Ectodermal cell (in vitro differentiated cells): ENCODE results near the gene GNPDA2.

Source experiments
- H3K27ac ChIP-seq: 2 replicates; pipeline ENCODE4 v1.7.0; 2013; ENCODE audit warnings: mild to moderate bottlenecking, low read depth, low read length; ENCODE audit not compliant: insufficient read depth, poor library complexity, severe bottlenecking
- H3K27me3 ChIP-seq: 2 replicates; pipeline ENCODE4 v1.7.0; 2013; ENCODE audit warnings: mild to moderate bottlenecking, low read length; ENCODE audit not compliant: insufficient read depth, control insufficient read depth, poor library complexity, severe bottlenecking
- H3K36me3 ChIP-seq: one replicate; pipeline ENCODE4 v1.7.0; 2013; ENCODE audit warnings: low read length; ENCODE audit not compliant: control insufficient read depth, insufficient read depth
- H3K4me1 ChIP-seq: one replicate; pipeline ENCODE4 v1.7.0; 2013; ENCODE audit warnings: low read length; ENCODE audit not compliant: control insufficient read depth, insufficient read depth
- H3K4me3 ChIP-seq: 2 replicates; pipeline ENCODE4 v1.7.0; 2013; ENCODE audit warnings: low read depth, low read length, control low read depth; ENCODE audit not compliant: insufficient read depth
- H3K9me3 ChIP-seq: 2 replicates; pipeline ENCODE4 v1.7.0; 2013; ENCODE audit warnings: mild to moderate bottlenecking, low read length, moderate library complexity; ENCODE audit not compliant: control insufficient read depth
- WGBS, 2 experiments: methylation state at CpG; one replicate each; pipeline ENCODE4 v1.1.7; 2013; ENCODE audit warnings: missing lambda C conversion rate in 2 of 2; 5-methylcytosine and 5-hydroxymethylcytosine counted together

GNPDA2 gene

GRCh38 chr4:44700427-44700826, 25.9 kb downstream of the GNPDA2 start:
- WGBS, 2 experiments = 94 to 95% methylated on average over 1 of the region's 1 CpG
- peaks cover 19% of the 10 kb centered on the region for H3K36me3 ChIP-seq
- no peaks in the 10 kb centered on the region for H3K27me3 ChIP-seq
- no peaks in the 10 kb centered on the region for H3K9me3 ChIP-seq
- H3K27ac ChIP-seq = no peak overlapping the region
- H3K4me3 ChIP-seq = no peak overlapping the region
- no peaks in the 10 kb centered on the region for H3K4me1 ChIP-seq

- Histone ChIP-seq H3K27me3 (no peaks in the 10 kb centered on the region), H3K4me1 (peaks cover 4% of the 10 kb centered on the region), H3K9me3 (no peaks in the 10 kb centered on the region), H3K36me3 (peaks cover 10% of the 10 kb centered on the region), H3K27ac (no peak overlapping the region), H3K4me3 (no peak overlapping the region)
- 77 to 100% methylated on average over 1 of the region's 1 CpG for WGBS, 2 experiments
These were observed 41.7 kb downstream of the GNPDA2 start for GRCh38 chr4:44684648-44685047.

- Histone ChIP-seq H3K27me3 (no peaks in the 10 kb centered on the region), H3K27ac (peak overlapping the region; percentile 88), H3K4me1 (peaks cover 15% of the 10 kb centered on the region), H3K36me3 (no peaks in the 10 kb centered on the region), H3K4me3 (peak overlapping the region; percentile 87), H3K9me3 (no peaks in the 10 kb centered on the region)
- 7% methylated on average over 3 of the region's 3 CpGs; no CpG with 5 or more reads in 1 of the 2 experiments for WGBS, 2 experiments
These were observed 47.3 kb downstream of the GNPDA2 start for GRCh38 chr4:44679060-44679459.

- no peaks in the 10 kb centered on the region for H3K36me3 ChIP-seq
- peak within 1 kb of the TSS; percentile 88 for H3K27ac ChIP-seq
- 0 to 1% methylated on average over 55 to 57 of the region's 57 CpGs for WGBS, 2 experiments
- H3K9me3 ChIP-seq = no peaks in the 10 kb centered on the region
- peaks cover 15% of the 10 kb centered on the region for H3K4me1 ChIP-seq
- H3K27me3 ChIP-seq = no peaks in the 10 kb centered on the region
- H3K4me3 ChIP-seq = peak within 1 kb of the TSS; percentile 87
These were observed 48.0 kb downstream of the GNPDA2 start, which contains the start of gene GUF1 for GRCh38 chr4:44678094-44679041. Gene GUF1 (plus strand): TSS chr4:44678420. CDS start chr4:44678623, 203 bp downstream.

- WGBS, 2 experiments = 73 to 77% methylated on average over 5 of the region's 5 CpGs
- peaks cover 12% of the 10 kb centered on the region for H3K4me1 ChIP-seq
- H3K4me3 ChIP-seq = no peak overlapping the region
These were observed 51.0 kb downstream of the GNPDA2 start for GRCh38 chr4:44675366-44675765.

GRCh38 chr4:44674471-44674870, 51.9 kb downstream of the GNPDA2 start:
- Histone ChIP-seq H3K4me3 (no peak overlapping the region), H3K36me3 (no peaks in the 10 kb centered on the region), H3K27ac (no peak overlapping the region), H3K4me1 (peaks cover 9% of the 10 kb centered on the region), H3K27me3 (no peaks in the 10 kb centered on the region), H3K9me3 (no peaks in the 10 kb centered on the region)
- no CpG with 5 or more reads among the region's 1 CpG for WGBS, 2 experiments

More at GRCh38 chr4:44675366-44675765, 51.0 kb downstream of the GNPDA2 start:
- Histone ChIP-seq H3K36me3 (no peaks in the 10 kb centered on the region), H3K27ac (no peak overlapping the region), H3K9me3 (no peaks in the 10 kb centered on the region), H3K27me3 (no peaks in the 10 kb centered on the region)

- Histone ChIP-seq H3K4me3 (no peak overlapping the region), H3K9me3 (no peaks in the 10 kb centered on the region), H3K27ac (no peak overlapping the region), H3K27me3 (no peaks in the 10 kb centered on the region), H3K4me1 (no peaks in the 10 kb centered on the region), H3K36me3 (no peaks in the 10 kb centered on the region)
- 94 to 95% methylated on average over 3 of the region's 3 CpGs for whole genome bisulfite sequencing, 2 experiments
These were observed 54.7 kb downstream of the GNPDA2 start for GRCh38 chr4:44671636-44672035.

- WGBS, 2 experiments = 82 to 83% methylated on average over 4 of the region's 4 CpGs
These were observed 55.7 kb downstream of the GNPDA2 start for GRCh38 chr4:44670506-44671199.

GRCh38 chr4:44668526-44668925, 57.8 kb downstream of the GNPDA2 start:
- 38 to 49% methylated on average over 2 of the region's 2 CpGs for WGBS, 2 experiments
- H3K4me1 ChIP-seq = no peaks in the 10 kb centered on the region

More at GRCh38 chr4:44670506-44671199, 55.7 kb downstream of the GNPDA2 start:
- Histone ChIP-seq H3K9me3 (no peaks in the 10 kb centered on the region), H3K4me1 (no peaks in the 10 kb centered on the region), H3K4me3 (no peak overlapping the region), H3K27me3 (no peaks in the 10 kb centered on the region), H3K36me3 (no peaks in the 10 kb centered on the region), H3K27ac (no peak overlapping the region)

More at GRCh38 chr4:44668526-44668925, 57.8 kb downstream of the GNPDA2 start:
- Histone ChIP-seq H3K27ac (no peak overlapping the region), H3K36me3 (no peaks in the 10 kb centered on the region), H3K4me3 (no peak overlapping the region), H3K27me3 (no peaks in the 10 kb centered on the region), H3K9me3 (no peaks in the 10 kb centered on the region)
